CD8-positive, alpha-beta memory T cell (primary cell): Measurements from ENCODE around the gene KLHL2. TPM values are rescaled to one million over a fixed set of nuclear protein-coding genes. Genes with fewer than 3 reads are reported as not detected.

Experiments used
- polyA plus RNA-seq: library from polyadenylated mRNA; unstranded; fragments of 300-500 nt; fragmentation: Illumina TruSeq; gene quantifications from one replicate; pipeline ENCODE4 v1.2.3, GENCODE V29; 2021
- total RNA-seq, 2 experiments: library from RNA; stranded (reverse); gene quantifications; one replicate each; pipeline ENCODE4 v1.2.3, GENCODE V29; 2021

KLHL2 gene
- total and polyA plus RNA-seq, 3 experiments from 2014 or later: 5.2 to 25.9 (median 25.7) TPM

Other genes starting within 250 kb of the KLHL2 start
- 1 to 10 TPM; 2.7 to 3.3 TPM for gene TRIM61, start 229.9 kb upstream of the KLHL2 start, total RNA-seq
- gene TRIM61, start 229.9 kb upstream of the KLHL2 start, polyA plus RNA-seq: 1.3 TPM
- not detected for gene TRIM60, start 175.6 kb upstream of the KLHL2 start, total RNA-seq
- not detected for gene TRIM60, start 175.6 kb upstream of the KLHL2 start, polyA plus RNA-seq
- gene TRIM75, start 153.7 kb upstream of the KLHL2 start, total RNA-seq: not detected
- gene TRIM75, start 153.7 kb upstream of the KLHL2 start, polyA plus RNA-seq: not detected
- 10 to 100 TPM; 18.1 to 20.8 TPM for gene TMEM192, start 94.7 kb upstream of the KLHL2 start, total RNA-seq
- 23.9 TPM for gene TMEM192, start 94.7 kb upstream of the KLHL2 start, polyA plus RNA-seq
- 10 to 100 TPM; 26.8 to 29.1 TPM for gene MSMO1, start 120.1 kb downstream of the KLHL2 start, total RNA-seq
- 22.4 TPM for gene MSMO1, start 120.1 kb downstream of the KLHL2 start, polyA plus RNA-seq
- not detected for gene CPE, start 171.4 kb downstream of the KLHL2 start, total RNA-seq
- gene CPE, start 171.4 kb downstream of the KLHL2 start, polyA plus RNA-seq: not detected